ENCODE measurements around the gene RXFP1.

Gene RXFP1

GRCh38 chr4:158671915-158672806 is 150.5 kb downstream of the RXFP1 start, which contains the start of gene ETFDH:
Gene ETFDH, plus strand, starts transcription at chr4:158672296. Its CDS starts 161 bp downstream, at chr4:158672457.
- DNase-seq (ENCODE audit: low read depth, low spot score): peak; percentile 100

- DNase-seq (ENCODE audit: low read depth, low spot score): no peak
Measured at GRCh38 chr4:158673633-158674032, 152.0 kb downstream of the RXFP1 start.

GRCh38 chr4:158676076-158676475 is 154.4 kb downstream of the RXFP1 start:
- DNase-seq (ENCODE audit: low read depth, low spot score): no peak

- no peak for DNase-seq (ENCODE audit: low read depth, low spot score)
Measured at GRCh38 chr4:158678767-158679166, 157.1 kb downstream of the RXFP1 start.

- DNase-seq (ENCODE audit: low read depth, low spot score): no peak
Measured at GRCh38 chr4:158681629-158682028, 159.9 kb downstream of the RXFP1 start.

GRCh38 chr4:158682066-158682465 is 160.4 kb downstream of the RXFP1 start:
- no peak for DNase-seq (ENCODE audit: low read depth, low spot score)

- DNase-seq (ENCODE audit: low read depth, low spot score): no peak
Measured at GRCh38 chr4:158688813-158689212, 167.1 kb downstream of the RXFP1 start.

All from brain pericyte (primary cell).